GM23338 (cell line): ENCODE data around the gene RABL6. TPM values are rescaled to one million over a fixed set of nuclear protein-coding genes. Genes with fewer than 3 reads are reported as not detected.
"Not testable (repeated sequence)": the region's sequence is repeated elsewhere in the genome, so short reads cannot be mapped to it uniquely, and the experiment has no call there.

Experiments
- ATAC-seq: fragments of 200-7000 bp; cut with Tn5 transposase; 3 replicates; pipeline ENCODE4 v1.9.1; 2020
- DNase-seq: peaks from one replicate; pipeline ENCODE4 v3.0.0-alpha.2; 2015; ENCODE audit warnings: low spot score
- H2AFZ ChIP-seq: fragments of 200-600 bp; sonication (generic); 2 replicates; pipeline ENCODE4 v1.8.0; 2016; ENCODE audit warnings: antibody characterized with exemption, mild to moderate bottlenecking, moderate library complexity
- H3F3A ChIP-seq: fragments of 200-600 bp; sonication (generic); replicated peaks from 2 replicates; pipeline ENCODE4 v1.8.0; 2017; ENCODE audit warnings: antibody characterized with exemption, mixed run types, low read depth
- H3K27ac ChIP-seq: fragments of 200-600 bp; sonication (generic); 2 replicates; pipeline ENCODE4 v1.6.1; 2016; ENCODE audit warnings: low read depth
- H3K27me3 ChIP-seq: fragments of 200-600 bp; sonication (generic); 2 replicates; pipeline ENCODE4 v1.8.0; 2016; ENCODE audit warnings: mild to moderate bottlenecking, mixed run types, moderate library complexity; ENCODE audit not compliant: insufficient read depth
- H3K36me3 ChIP-seq: fragments of 200-600 bp; sonication (generic); 2 replicates; pipeline ENCODE4 v1.8.0; 2016; ENCODE audit warnings: mild to moderate bottlenecking; ENCODE audit not compliant: insufficient read depth
- H3K4me1 ChIP-seq: fragments of 200-600 bp; sonication (generic); 2 replicates; pipeline ENCODE4 v1.8.0; 2016; ENCODE audit warnings: mild to moderate bottlenecking, moderate library complexity; ENCODE audit not compliant: insufficient read depth
- H3K4me2 ChIP-seq: fragments of 200-600 bp; sonication (generic); 2 replicates; pipeline ENCODE4 v1.7.1; 2017; ENCODE audit warnings: mixed run types
- H3K4me3 ChIP-seq: fragments of 200-600 bp; sonication (generic); 2 replicates; pipeline ENCODE4 v1.6.1; 2016; ENCODE audit warnings: mixed run types
- H3K79me2 ChIP-seq: fragments of 200-600 bp; sonication (generic); replicated peaks from 2 replicates; pipeline ENCODE4 v1.8.0; 2017; ENCODE audit warnings: mild to moderate bottlenecking; ENCODE audit not compliant: insufficient read depth
- H3K9me2 ChIP-seq: fragments of 200-600 bp; sonication (generic); 2 replicates; pipeline ENCODE4 v1.8.0; 2017; ENCODE audit not compliant: insufficient read depth
- H4K20me1 ChIP-seq: fragments of 200-600 bp; sonication (generic); replicated peaks from 2 replicates; pipeline ENCODE4 v1.8.0; 2017; ENCODE audit warnings: mild to moderate bottlenecking; ENCODE audit not compliant: insufficient read depth
- H3K27ac Mint-ChIP-seq: 2 replicates; pipeline ENCODE4 v1.8.0; 2020; ENCODE audit warnings: inconsistent platforms, mild to moderate bottlenecking, moderate library complexity, mixed read lengths
- H3K27me3 Mint-ChIP-seq: 3 replicates; pipeline ENCODE4 v1.8.0; 2022; ENCODE audit warnings: low read depth, mild to moderate bottlenecking, moderate library complexity, mixed read lengths, inconsistent platforms; ENCODE audit not compliant: insufficient read depth, poor library complexity
- H3K36me3 Mint-ChIP-seq: 3 replicates; pipeline ENCODE4 v1.8.0; 2021; ENCODE audit warnings: low read depth, mild to moderate bottlenecking, inconsistent platforms, moderate library complexity, mixed read lengths
- H3K4me1 Mint-ChIP-seq: 3 replicates; pipeline ENCODE4 v1.8.0; 2020; ENCODE audit warnings: mild to moderate bottlenecking, inconsistent platforms, mixed read lengths
- H3K4me3 Mint-ChIP-seq: 3 replicates; pipeline ENCODE4 v1.8.0; 2021; ENCODE audit warnings: moderate library complexity, mild to moderate bottlenecking, inconsistent platforms, mixed read lengths
- H3K9me3 Mint-ChIP-seq: 3 replicates; pipeline ENCODE4 v1.8.0; 2020; ENCODE audit warnings: moderate library complexity, mild to moderate bottlenecking, inconsistent platforms, mixed read lengths
- CTCF ChIP-seq, 2 experiments: fragments of 200-600 bp in 1 of 2; sonication (generic) in 1 of 2; conservative IDR thresholded peaks; 2 replicates each; pipeline versions ENCODE4 v1.5.1 to v1.6.1; 2016 to 2017; ENCODE audit warnings: antibody characterized with exemption in 2 of 2, low read depth in 2 of 2, mild to moderate bottlenecking in 2 of 2, moderate library complexity in 1 of 2
- ETS1 ChIP-seq: IDR thresholded peaks from 2 replicates; pipeline ENCODE4 v1.6.1; 2016; ENCODE audit warnings: antibody characterized with exemption
- POLR2AphosphoS5 ChIP-seq: IDR thresholded peaks from 2 replicates; pipeline ENCODE4 v1.6.1; 2016; ENCODE audit warnings: antibody characterized with exemption, low read depth
- polyA plus RNA-seq: library from polyadenylated mRNA; unstranded; fragments of >200 nt; fragmentation: Nextera tagmentation; extraction: Ambion mirVana; gene quantifications from 2 replicates; pipeline ENCODE4 v1.2.1, GENCODE V29; 2016
- total RNA-seq: library from RNA; depleted of rRNA; stranded (reverse); fragments of >200 nt; shearing (Covaris generic); gene quantifications from 2 replicates; pipeline ENCODE4 v1.2.3, GENCODE V29; 2014

The RABL6 gene
- total and polyA plus RNA-seq, 2 experiments from 2014 or later: 59.1 to 127 TPM

DNA sequence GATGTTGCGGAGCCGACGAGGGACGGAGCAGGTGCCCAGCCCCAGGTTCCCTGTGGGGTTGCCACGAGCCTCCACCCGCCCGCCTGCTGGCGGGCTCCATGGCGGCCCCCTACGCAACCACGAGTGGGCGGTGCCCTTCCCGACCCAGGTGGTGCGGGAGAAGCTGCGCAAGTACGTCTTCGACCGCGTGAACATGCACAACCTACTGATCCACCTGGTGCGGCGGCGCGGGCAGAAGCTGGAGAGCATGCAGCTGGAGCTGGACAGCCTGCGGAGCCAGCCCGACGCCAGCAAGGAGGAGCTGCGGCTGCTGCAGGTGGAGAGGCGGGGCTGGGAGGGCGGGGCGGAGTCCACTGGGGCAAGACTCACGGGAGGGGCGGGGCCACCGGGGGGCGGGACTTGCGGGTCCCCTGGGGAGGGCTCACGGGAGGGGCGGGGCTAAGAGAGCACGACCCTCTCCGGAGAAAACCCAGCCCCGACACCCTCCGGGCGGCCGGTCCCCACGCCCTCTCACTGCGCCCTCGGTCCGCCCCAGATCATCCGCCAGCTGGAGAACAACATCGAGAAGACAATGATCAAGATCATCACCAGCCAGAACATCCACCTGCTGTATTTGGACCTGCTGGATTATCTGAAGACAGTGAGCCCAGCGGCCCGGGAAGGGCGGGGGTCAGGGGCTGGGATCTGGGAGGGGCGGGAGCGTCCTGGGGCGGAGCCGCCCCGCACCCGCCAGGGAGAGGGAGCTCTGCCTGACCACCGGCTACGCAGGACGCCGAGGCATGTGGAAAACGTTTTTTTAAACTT lies 7.7 kb upstream of the RABL6 start:
- H3K27me3 ChIP-seq: peaks cover 13% of the 10 kb centered on the region
- peaks cover 32% of the 10 kb centered on the region for H3K27me3 Mint-ChIP-seq
- H3K4me1 ChIP-seq: peaks cover 16% of the 10 kb centered on the region
- H2AFZ ChIP-seq: peak overlapping the region; percentile 94
- peak overlapping the region; percentile 92 for H3K27ac Mint-ChIP-seq
- H3K4me1 Mint-ChIP-seq: peaks cover 19% of the 10 kb centered on the region
- H3K79me2 ChIP-seq: no peaks in the 10 kb centered on the region
- peak; percentile 74 for TF ChIP-seq POLR2AphosphoS5
- TF ChIP-seq ETS1: no peak
- H3K4me2 ChIP-seq: peak overlapping the region; percentile 99
- H3K27ac ChIP-seq: no peak overlapping the region
- DNase-seq: peak; percentile 94
- H3K9me3 Mint-ChIP-seq: no peaks in the 10 kb centered on the region
- H4K20me1 ChIP-seq: no peaks in the 10 kb centered on the region; the same call in 1 of the 2 replicates
- H3K36me3 ChIP-seq: no peaks in the 10 kb centered on the region
- ATAC-seq: peak; percentile 68
- H3K9me2 ChIP-seq: no peaks in the 10 kb centered on the region
- peak overlapping the region; percentile 88 for H3K4me3 Mint-ChIP-seq
- peaks cover 10% of the 10 kb centered on the region; the same call in 1 of the 2 replicates for H3F3A ChIP-seq
- peak overlapping the region; percentile 89 for H3K4me3 ChIP-seq
- no peaks in the 10 kb centered on the region; the same call in 2 of the 3 replicates for H3K36me3 Mint-ChIP-seq

DNA sequence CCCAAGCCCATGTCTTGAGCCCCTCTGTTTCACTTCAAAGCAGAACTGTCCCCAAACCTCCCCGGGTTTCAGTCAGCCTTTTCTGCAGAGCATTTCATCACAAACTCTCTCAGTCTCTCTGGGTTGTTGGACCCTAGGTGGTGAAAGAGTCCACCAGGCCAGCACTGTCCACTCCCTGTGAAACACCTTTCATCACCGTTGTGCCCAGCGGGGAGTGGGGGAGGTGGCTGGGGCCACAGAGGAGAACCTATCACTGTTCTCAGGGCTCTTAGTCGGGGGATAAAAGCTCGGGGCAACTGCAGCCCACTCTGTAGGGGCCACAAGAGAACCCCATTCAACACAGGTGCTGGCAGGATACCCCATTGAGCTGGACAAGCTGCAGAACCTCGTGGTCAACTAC lies 5.4 kb upstream of the RABL6 start:
- Histone ChIP-seq H3K79me2 (no peaks in the 10 kb centered on the region), H3F3A (peaks cover 10% of the 10 kb centered on the region; the same call in 1 of the 2 replicates), H3K9me2 (no peaks in the 10 kb centered on the region), H3K4me1 (peaks cover 12% of the 10 kb centered on the region), H3K4me3 (no peak overlapping the region), H3K4me2 (no peak overlapping the region), H2AFZ (no peak overlapping the region), H4K20me1 (no peaks in the 10 kb centered on the region), H3K27ac (no peak overlapping the region), H3K27me3 (peaks cover 13% of the 10 kb centered on the region), H3K36me3 (no peaks in the 10 kb centered on the region)
- Mint-ChIP-seq H3K9me3 (no peaks in the 10 kb centered on the region; the same call in 2 of the 3 replicates), H3K27ac (no peak overlapping the region; the same call in 1 of the 2 replicates), H3K4me1 (peaks cover 11% of the 10 kb centered on the region; the same call in 2 of the 3 replicates), H3K27me3 (peaks cover 37% of the 10 kb centered on the region), H3K36me3 (peaks cover 4% of the 10 kb centered on the region; the same call in 2 of the 3 replicates), H3K4me3 (no peak overlapping the region)
- TF ChIP-seq CTCF (conservative IDR thresholded peaks at IDR 0.05; ENCODE audit: low read depth in 2 of 2) (no peak), POLR2AphosphoS5 (peak; percentile 23; the same call in 1 of the 2 replicates)
- ATAC-seq (no peak), DNase-seq (no peak)

GRCh38 chr9:136803009-136803550 lies 4.7 kb upstream of the RABL6 start:
- not testable (repeated sequence) for H3K4me3 Mint-ChIP-seq, H3K36me3 Mint-ChIP-seq, ATAC-seq, H4K20me1 ChIP-seq, H3K4me3 ChIP-seq, H3K27ac ChIP-seq, H3K9me3 Mint-ChIP-seq, H3K36me3 ChIP-seq, H3K9me2 ChIP-seq, H2AFZ ChIP-seq, DNase-seq, H3K79me2 ChIP-seq, H3K4me2 ChIP-seq, H3F3A ChIP-seq, H3K27ac Mint-ChIP-seq
- Mint-ChIP-seq H3K27me3 (peaks cover 34% of the 10 kb centered on the region), H3K4me1 (peaks cover 10% of the 10 kb centered on the region; the same call in 1 of the 3 replicates)
- peaks cover 13% of the 10 kb centered on the region for H3K27me3 ChIP-seq
- H3K4me1 ChIP-seq: peaks cover 12% of the 10 kb centered on the region
